ENCODE results near the gene AGXT2.

AGXT2 gene

GRCh38 chr5:35060236-35060635 lies 12.5 kb upstream of the AGXT2 start:
- TF ChIP-seq FOXM1 (IDR thresholded peaks at IDR 0.05; ENCODE audit: borderline replicate concordance, low read depth) = no peak
- no peak for TF ChIP-seq YY1 (IDR thresholded peaks at IDR 0.05; ENCODE audit: low read depth)
- no peak for TF ChIP-seq CEBPB (IDR thresholded peaks at IDR 0.05)
- TF ChIP-seq NFIC (IDR thresholded peaks at IDR 0.05) = no peak
- TF ChIP-seq CREB1 (IDR thresholded peaks at IDR 0.05; ENCODE audit: low read depth) = no peak
- no peak for TF ChIP-seq TAF1 (IDR thresholded peaks at IDR 0.05; ENCODE audit: low read depth)
- TF ChIP-seq ZBTB7A (IDR thresholded peaks at IDR 0.05; ENCODE audit: low read depth) = no peak
- TF ChIP-seq EGR1 (IDR thresholded peaks at IDR 0.05) = no peak
- TF ChIP-seq TCF12 (IDR thresholded peaks at IDR 0.05; ENCODE audit: low read depth) = no peak
- no peak for TF ChIP-seq EP300 (IDR thresholded peaks at IDR 0.05; ENCODE audit: borderline replicate concordance)
- no peak for TF ChIP-seq TEAD4 (IDR thresholded peaks at IDR 0.05)
- no peak for TF ChIP-seq USF1 (IDR thresholded peaks at IDR 0.05)
- no peak for TF ChIP-seq REST (IDR thresholded peaks at IDR 0.05; ENCODE audit: low read depth)
- TF ChIP-seq MAX (IDR thresholded peaks at IDR 0.05) = no peak
- TF ChIP-seq RAD21 (IDR thresholded peaks at IDR 0.05; ENCODE audit: low read depth) = no peak

GRCh38 chr5:35059251-35059650 lies 11.5 kb upstream of the AGXT2 start:
- TF ChIP-seq TCF12 (IDR thresholded peaks at IDR 0.05; ENCODE audit: low read depth) (no peak), FOXM1 (IDR thresholded peaks at IDR 0.05; ENCODE audit: borderline replicate concordance, low read depth) (no peak), EP300 (IDR thresholded peaks at IDR 0.05; ENCODE audit: borderline replicate concordance) (no peak), TAF1 (IDR thresholded peaks at IDR 0.05; ENCODE audit: low read depth) (no peak), CREB1 (IDR thresholded peaks at IDR 0.05; ENCODE audit: low read depth) (no peak), CEBPB (IDR thresholded peaks at IDR 0.05) (no peak), TEAD4 (IDR thresholded peaks at IDR 0.05) (no peak), ZBTB7A (IDR thresholded peaks at IDR 0.05; ENCODE audit: low read depth) (no peak)

GRCh38 chr5:35058374-35058788 lies 10.6 kb upstream of the AGXT2 start:
- TF ChIP-seq TCF12 (IDR thresholded peaks at IDR 0.05; ENCODE audit: low read depth) (no peak), YY1 (IDR thresholded peaks at IDR 0.05; ENCODE audit: low read depth) (no peak), TEAD4 (IDR thresholded peaks at IDR 0.05) (no peak)

- TF ChIP-seq CREB1 (IDR thresholded peaks at IDR 0.05; ENCODE audit: low read depth) (no peak), YY1 (IDR thresholded peaks at IDR 0.05; ENCODE audit: low read depth) (no peak), TCF12 (IDR thresholded peaks at IDR 0.05; ENCODE audit: low read depth) (no peak), FOXM1 (IDR thresholded peaks at IDR 0.05; ENCODE audit: borderline replicate concordance, low read depth) (no peak), TEAD4 (IDR thresholded peaks at IDR 0.05) (no peak), EP300 (IDR thresholded peaks at IDR 0.05; ENCODE audit: borderline replicate concordance) (no peak)
Measured at GRCh38 chr5:35056686-35057085, 8.9 kb upstream of the AGXT2 start.

- TF ChIP-seq RAD21 (IDR thresholded peaks at IDR 0.05; ENCODE audit: low read depth) = no peak
- TF ChIP-seq TAF1 (IDR thresholded peaks at IDR 0.05; ENCODE audit: low read depth) = no peak
- TF ChIP-seq CEBPB (IDR thresholded peaks at IDR 0.05) = no peak
Measured at GRCh38 chr5:35052838-35053237, 5.1 kb upstream of the AGXT2 start.

GRCh38 chr5:35050541-35051126 lies 2.9 kb upstream of the AGXT2 start:
- TF ChIP-seq TCF12 (IDR thresholded peaks at IDR 0.05; ENCODE audit: low read depth) = no peak
- TF ChIP-seq NFIC (IDR thresholded peaks at IDR 0.05) = no peak
- no peak for TF ChIP-seq USF1 (IDR thresholded peaks at IDR 0.05)
- TF ChIP-seq CEBPB (IDR thresholded peaks at IDR 0.05) = no peak
- TF ChIP-seq MAX (IDR thresholded peaks at IDR 0.05) = no peak
- TF ChIP-seq REST (IDR thresholded peaks at IDR 0.05; ENCODE audit: low read depth) = no peak
- no peak for TF ChIP-seq TEAD4 (IDR thresholded peaks at IDR 0.05)
- no peak for TF ChIP-seq TAF1 (IDR thresholded peaks at IDR 0.05; ENCODE audit: low read depth)
- TF ChIP-seq RAD21 (IDR thresholded peaks at IDR 0.05; ENCODE audit: low read depth) = no peak
- TF ChIP-seq ZBTB7A (IDR thresholded peaks at IDR 0.05; ENCODE audit: low read depth) = no peak
- no peak for TF ChIP-seq YY1 (IDR thresholded peaks at IDR 0.05; ENCODE audit: low read depth)
- no peak for TF ChIP-seq EGR1 (IDR thresholded peaks at IDR 0.05)
- TF ChIP-seq EP300 (IDR thresholded peaks at IDR 0.05; ENCODE audit: borderline replicate concordance) = no peak
- TF ChIP-seq CREB1 (IDR thresholded peaks at IDR 0.05; ENCODE audit: low read depth) = no peak

Measured in Ishikawa (cell line).